HEK293T (cell line): Measurements from ENCODE around the gene ERC2.

ENCODE experiments used
- CTCF ChIA-PET: fragments of 350-600 bp; formaldehyde crosslinking; extraction: SDS; loops from one replicate; lab custom pipeline; 2021; ENCODE audit warnings: antibody characterized with exemption, inconsistent platforms; lab: Yijun Ruan, JAX
- POLR2A ChIA-PET: fragments of 350-600 bp; formaldehyde crosslinking; extraction: SDS; loops from one replicate; lab custom pipeline; 2020; ENCODE audit warnings: antibody characterized with exemption, inconsistent platforms; lab: Yijun Ruan, JAX
- DNase-seq: peaks from one replicate; pipeline ENCODE4 v3.0.0; 2012; ENCODE audit warnings: mixed read lengths; ENCODE audit errors: extremely low spot score
- ARNT ChIP-seq: fragments of 450-650 bp; IDR thresholded peaks from 2 replicates; pipeline ENCODE4 v1.6.1; 2017; ENCODE audit warnings: mild to moderate bottlenecking
- BHLHE40 ChIP-seq: fragments of 450-650 bp; IDR thresholded peaks from 2 replicates; pipeline ENCODE4 v1.6.1; 2016; ENCODE audit warnings: mild to moderate bottlenecking, moderate library complexity, borderline replicate concordance
- CTBP1 ChIP-seq: fragments of 450-650 bp; IDR thresholded peaks from 2 replicates; pipeline ENCODE4 v1.6.1; 2016; ENCODE audit warnings: borderline replicate concordance
- ELF4 ChIP-seq: fragments of 450-650 bp; IDR thresholded peaks from 2 replicates; pipeline ENCODE4 v1.6.1; 2017; ENCODE audit warnings: antibody characterized with exemption
- FOXA1 ChIP-seq: fragments of 450-650 bp; IDR thresholded peaks from 2 replicates; pipeline ENCODE4 v1.6.1; 2016; ENCODE audit warnings: mild to moderate bottlenecking
- FOXK2 ChIP-seq: fragments of 450-650 bp; IDR thresholded peaks from 2 replicates; pipeline ENCODE4 v1.6.1; 2016; ENCODE audit warnings: mild to moderate bottlenecking
- FOXM1 ChIP-seq: fragments of 450-650 bp; IDR thresholded peaks from 2 replicates; pipeline ENCODE4 v1.6.1; 2017; ENCODE audit warnings: mild to moderate bottlenecking, borderline replicate concordance
- HDGF ChIP-seq: fragments of 450-650 bp; IDR thresholded peaks from 2 replicates; pipeline ENCODE4 v1.6.1; 2017; ENCODE audit warnings: antibody characterized with exemption, borderline replicate concordance
- L3MBTL2 ChIP-seq: fragments of 450-650 bp; conservative IDR thresholded peaks from 2 replicates; pipeline ENCODE4 v1.6.1; 2016; ENCODE audit warnings: mild to moderate bottlenecking
- LEF1 ChIP-seq: fragments of 450-650 bp; IDR thresholded peaks from 2 replicates; pipeline ENCODE4 v1.6.1; 2017; ENCODE audit warnings: mild to moderate bottlenecking, borderline replicate concordance
- NFRKB ChIP-seq: fragments of 450-650 bp; IDR thresholded peaks from 2 replicates; pipeline ENCODE4 v1.6.1; 2016; ENCODE audit warnings: mild to moderate bottlenecking, moderate library complexity
- SP1 ChIP-seq: fragments of 450-650 bp; IDR thresholded peaks from 2 replicates; pipeline ENCODE4 v1.6.1; 2017
- SUZ12 ChIP-seq: fragments of 450-650 bp; IDR thresholded peaks from 2 replicates; pipeline ENCODE4 v1.6.1; 2016; ENCODE audit warnings: mild to moderate bottlenecking
- TARDBP ChIP-seq: fragments of 450-650 bp; IDR thresholded peaks from 2 replicates; pipeline ENCODE4 v1.6.1; 2016
- ZNF384 ChIP-seq: fragments of 450-650 bp; IDR thresholded peaks from 2 replicates; pipeline ENCODE4 v1.6.1; 2016
- TF ChIP-seq, protein P1 (sequence below): fragments of 450-650 bp; IDR thresholded peaks from 2 replicates; pipeline ENCODE4 v1.6.1; 2016

Gene ERC2

DNA sequence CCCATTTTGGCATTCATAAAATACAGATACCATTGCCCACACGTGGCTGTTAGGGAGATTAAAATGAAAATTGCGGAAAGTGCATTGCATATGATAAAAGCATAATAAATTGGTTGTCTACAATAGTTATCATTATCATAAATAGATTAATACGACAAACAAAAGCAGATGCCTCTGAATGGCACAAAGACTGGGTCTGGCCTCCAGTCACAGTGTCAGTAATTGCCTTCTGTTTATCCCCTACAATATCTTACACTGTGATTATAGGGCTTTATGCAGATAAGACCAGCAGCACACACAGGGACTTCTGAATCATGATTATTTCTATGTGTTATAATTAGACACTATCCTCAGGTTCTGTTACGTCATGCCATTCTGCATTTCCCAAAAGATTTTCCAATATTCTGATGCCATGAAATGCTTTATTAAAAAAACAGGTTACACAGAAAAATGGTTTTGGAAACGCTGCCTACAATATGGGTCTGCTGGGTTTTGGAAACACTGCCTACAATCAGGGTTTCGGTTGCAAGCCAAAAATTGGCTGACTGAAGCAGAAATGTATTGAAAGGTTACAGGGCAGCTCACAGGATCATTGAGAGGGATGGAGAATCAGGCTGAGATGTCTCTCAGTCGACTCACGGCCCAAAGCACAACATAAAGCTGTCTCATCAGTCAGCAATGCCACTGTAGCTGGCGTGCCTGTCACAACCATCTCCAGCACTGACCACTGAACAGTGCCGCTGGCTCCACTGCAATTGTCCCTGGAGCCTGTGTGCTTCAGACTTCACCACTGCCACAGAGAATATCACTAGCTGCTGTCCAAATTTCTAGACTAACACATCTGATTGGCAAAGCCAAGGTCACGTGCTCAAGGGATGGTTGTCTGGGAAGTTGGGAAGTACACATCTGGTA is 248.1 kb downstream of the ERC2 start:
- CTCF ChIA-PET: no interaction called here
- TF ChIP-seq L3MBTL2: no peak
- no peak for TF ChIP-seq LEF1
- DNase-seq: no peak

DNA sequence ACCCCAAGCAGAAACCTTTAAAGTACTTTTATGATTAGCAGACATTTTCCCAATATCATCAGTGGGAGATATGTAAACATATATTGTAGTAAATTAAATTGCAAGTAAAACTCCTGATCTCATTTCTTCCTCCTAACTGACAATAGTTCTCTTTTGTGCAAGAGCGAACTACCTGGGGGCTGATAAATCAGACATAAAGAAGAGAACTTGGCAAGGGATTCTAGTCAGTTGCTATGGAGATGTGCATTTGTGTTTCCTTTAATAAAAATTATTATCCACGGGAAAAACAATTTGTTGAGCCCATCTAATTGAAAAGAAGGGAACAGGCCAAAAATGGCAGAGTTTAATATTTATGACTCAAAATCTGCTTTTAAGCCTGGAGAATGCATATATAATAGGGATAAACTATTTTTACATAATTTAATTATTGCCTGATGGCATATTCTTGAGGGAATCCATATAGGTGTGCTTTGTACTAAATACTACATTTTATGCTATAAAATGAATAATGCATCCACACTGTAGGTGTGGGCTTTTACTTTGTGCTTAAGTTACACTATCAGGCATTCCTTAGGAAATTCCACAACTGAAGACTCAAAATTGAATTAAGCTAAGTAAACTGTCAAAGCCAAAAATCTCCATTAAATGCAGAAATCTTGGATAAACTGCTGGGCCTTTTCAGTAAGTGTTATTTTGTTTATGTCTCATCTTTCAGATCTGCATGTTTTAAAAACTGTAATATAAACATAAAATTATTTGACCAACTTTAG is 258.1 kb downstream of the ERC2 start:
- no peak for TF ChIP-seq BHLHE40
- TF ChIP-seq LEF1: no peak
- TF ChIP-seq HDGF: no peak
- TF ChIP-seq NFRKB: no peak
- TF ChIP-seq FOXK2: no peak
- no peak for TF ChIP-seq ARNT
- no peak for TF ChIP-seq TARDBP
- no peak for TF ChIP-seq FOXA1
- no peak for TF ChIP-seq ELF4
- CTCF ChIA-PET: no interaction called here
- POLR2A ChIA-PET: no interaction called here
- DNase-seq: no peak

More for the DNA sequence above, 248.1 kb downstream of the ERC2 start:
- POLR2A ChIA-PET: no interaction called here

DNA sequence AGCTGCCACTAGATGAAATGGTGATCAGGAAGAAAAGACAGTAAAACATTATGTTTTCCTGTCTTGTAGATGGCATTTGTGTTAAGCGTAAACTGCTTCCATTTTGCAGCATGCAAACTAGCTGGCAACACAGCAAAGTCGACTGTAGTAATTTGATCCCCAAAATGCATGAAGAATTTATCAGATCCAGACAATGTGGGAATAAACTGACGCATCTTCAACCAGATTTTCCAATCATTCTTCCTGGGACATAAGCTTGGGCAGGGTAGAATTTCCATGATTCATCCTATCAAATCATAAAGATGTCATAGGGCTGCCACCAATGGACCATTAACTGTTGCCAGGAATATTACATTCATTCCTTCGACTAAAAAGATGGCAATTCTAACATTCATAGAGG is 260.3 kb downstream of the ERC2 start:
- ChIA-PET POLR2A (no interaction called here), CTCF (no interaction called here)
- TF ChIP-seq LEF1: no peak
- TF ChIP-seq, protein P1, sequence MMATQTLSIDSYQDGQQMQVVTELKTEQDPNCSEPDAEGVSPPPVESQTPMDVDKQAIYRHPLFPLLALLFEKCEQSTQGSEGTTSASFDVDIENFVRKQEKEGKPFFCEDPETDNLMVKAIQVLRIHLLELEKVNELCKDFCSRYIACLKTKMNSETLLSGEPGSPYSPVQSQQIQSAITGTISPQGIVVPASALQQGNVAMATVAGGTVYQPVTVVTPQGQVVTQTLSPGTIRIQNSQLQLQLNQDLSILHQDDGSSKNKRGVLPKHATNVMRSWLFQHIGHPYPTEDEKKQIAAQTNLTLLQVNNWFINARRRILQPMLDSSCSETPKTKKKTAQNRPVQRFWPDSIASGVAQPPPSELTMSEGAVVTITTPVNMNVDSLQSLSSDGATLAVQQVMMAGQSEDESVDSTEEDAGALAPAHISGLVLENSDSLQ: no peak
- no peak for TF ChIP-seq NFRKB
- TF ChIP-seq ARNT: no peak
- no peak for TF ChIP-seq CTBP1
- no peak for TF ChIP-seq SUZ12
- TF ChIP-seq SP1: no peak
- no peak for TF ChIP-seq FOXA1
- no peak for TF ChIP-seq TARDBP
- no peak for TF ChIP-seq FOXK2
- no peak for TF ChIP-seq HDGF
- no peak for TF ChIP-seq ELF4
- no peak for TF ChIP-seq ZNF384
- no peak for DNase-seq

DNA sequence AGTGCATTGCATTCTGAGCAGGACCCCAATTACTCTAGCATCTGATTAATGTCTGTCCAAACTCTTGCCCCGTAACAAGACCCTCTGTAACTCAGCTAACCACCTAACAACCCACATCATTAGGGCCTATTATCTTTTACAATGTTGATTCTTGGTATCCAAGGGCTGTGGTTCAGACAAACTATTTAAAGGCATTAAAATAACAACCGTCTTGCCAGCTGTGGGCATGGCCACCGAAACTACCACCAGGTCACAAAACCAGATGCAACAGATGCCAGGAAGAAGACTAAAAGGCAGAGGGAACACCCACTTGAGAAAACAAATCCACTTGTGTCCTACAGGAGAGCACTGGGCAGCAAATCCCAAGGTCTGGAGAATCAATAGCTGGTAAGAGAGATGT is 262.9 kb downstream of the ERC2 start:
- no peak for TF ChIP-seq LEF1
- no peak for TF ChIP-seq L3MBTL2
- no peak for TF ChIP-seq BHLHE40
- no peak for TF ChIP-seq HDGF
- TF ChIP-seq, protein P1: no peak
- no peak for TF ChIP-seq FOXK2
- no peak for TF ChIP-seq TARDBP
- no peak for TF ChIP-seq FOXM1
- TF ChIP-seq ARNT: no peak
- TF ChIP-seq CTBP1: no peak
- no peak for TF ChIP-seq FOXA1
- TF ChIP-seq ZNF384: no peak
- no peak for TF ChIP-seq ELF4
- TF ChIP-seq NFRKB: no peak
- TF ChIP-seq SP1: no peak
- TF ChIP-seq SUZ12: no peak
- DNase-seq: no peak
- CTCF ChIA-PET: no interaction called here
- POLR2A ChIA-PET: no interaction called here

DNA sequence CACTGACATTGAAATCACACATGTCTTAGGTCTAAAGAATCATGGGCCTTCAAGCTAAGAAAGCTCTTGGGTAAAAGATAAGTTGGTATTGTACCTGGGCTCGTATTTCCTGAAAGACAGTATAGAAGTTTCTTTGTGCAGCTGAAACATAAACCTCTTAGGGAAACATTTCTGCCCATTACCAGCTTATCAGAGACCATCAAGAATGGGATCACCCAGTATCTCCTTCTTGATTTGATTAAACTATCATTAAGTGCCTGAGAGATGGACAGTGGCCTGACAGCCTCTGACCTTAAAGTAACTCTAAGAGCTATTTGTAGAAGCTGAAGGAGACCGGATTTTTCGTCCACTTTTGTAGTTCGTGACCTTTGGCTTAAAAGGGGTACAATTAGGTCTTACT is 265.3 kb downstream of the ERC2 start:
- POLR2A ChIA-PET: no interaction called here
- DNase-seq: no peak
- no peak for TF ChIP-seq SUZ12
- TF ChIP-seq ZNF384: no peak
- TF ChIP-seq L3MBTL2: no peak
- TF ChIP-seq ARNT: no peak
- no peak for TF ChIP-seq FOXK2
- CTCF ChIA-PET: no interaction called here

DNA sequence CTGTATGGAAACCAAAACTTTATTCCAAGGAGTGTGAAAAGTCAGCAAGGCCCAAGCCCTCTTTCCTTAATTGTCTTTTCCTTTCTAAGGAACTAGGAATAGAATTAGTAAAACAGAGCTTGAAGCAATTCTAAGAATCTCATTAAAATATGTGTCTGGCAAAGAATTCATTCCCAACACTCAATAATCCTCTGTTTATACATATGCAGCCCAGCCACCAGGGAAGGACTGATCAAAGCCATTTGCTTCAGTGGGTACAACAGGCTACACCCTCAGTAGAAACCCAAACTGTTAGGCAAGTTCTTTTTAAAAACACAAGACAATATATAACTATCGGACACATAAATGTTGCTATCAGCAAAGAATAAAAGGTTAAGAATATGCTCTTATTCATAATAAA is 266.9 kb downstream of the ERC2 start:
- CTCF ChIA-PET: interaction anchor here (0.6 kb wide), 1 partner anchor 88 kb away, joined by 3 read pairs; no protein-coding TSS in a partner anchor
- no peak for DNase-seq
- POLR2A ChIA-PET: no interaction called here

More for the DNA sequence above, 266.9 kb downstream of the ERC2 start:
- TF ChIP-seq FOXA1 (no peak), SUZ12 (no peak), BHLHE40 (no peak), ARNT (no peak), L3MBTL2 (no peak), SP1 (no peak), TARDBP (no peak), CTBP1 (no peak), NFRKB (no peak), ELF4 (no peak), LEF1 (no peak), ZNF384 (no peak), HDGF (no peak)
